Measurements from ENCODE around the gene SETD1A.

DNA sequence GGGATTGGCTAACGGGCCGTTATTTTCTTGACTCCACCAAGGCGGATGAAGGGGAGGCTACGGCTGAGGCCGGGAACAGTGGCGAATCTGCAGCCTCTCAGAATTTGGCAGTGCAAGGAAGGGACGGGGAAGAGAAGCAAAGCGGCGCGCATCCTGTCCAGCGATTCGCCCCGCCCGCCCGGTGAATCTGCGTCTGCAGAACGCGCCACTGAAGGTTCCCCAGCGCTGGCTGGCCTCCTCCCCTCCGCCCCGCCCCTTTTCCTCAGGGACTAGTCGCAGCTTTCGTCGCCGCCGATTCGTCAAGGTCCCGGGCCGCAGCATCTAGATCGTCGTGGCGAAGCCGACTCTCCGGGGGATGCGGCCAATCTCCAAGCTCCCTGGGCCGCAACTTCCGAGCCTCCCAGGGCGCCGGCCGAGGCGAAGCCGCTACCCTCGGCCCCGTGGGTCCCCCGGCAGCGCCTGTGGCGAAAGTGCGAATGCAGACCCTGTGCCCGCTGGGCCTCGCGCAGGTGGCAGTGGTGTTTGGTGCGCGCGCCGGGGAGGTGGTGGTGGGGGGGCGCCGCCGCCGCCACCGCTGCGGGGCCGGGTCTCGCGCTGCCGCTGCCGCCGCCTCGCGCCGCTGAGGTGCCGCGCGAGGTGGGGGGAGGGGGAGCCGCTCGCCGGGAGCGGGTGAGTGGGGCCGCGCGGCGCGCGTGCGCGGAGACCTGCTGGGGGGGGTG lies at the start of gene SETD1A:
- TF ChIP-seq CTCF (conservative IDR thresholded peaks at IDR 0.05 in 1 of 2, IDR thresholded peaks at IDR 0.05 in 1 of 2; ENCODE audit: extremely low read depth in 1 of 2, insufficient read depth in 1 of 2, low read depth in 1 of 2, low read length in 2 of 2) (no peak), EZH2 (IDR thresholded peaks at IDR 0.05; ENCODE audit: borderline replicate concordance, low read length) (no peak)

All from mammary epithelial cell (primary cell).